Activated naive CD8-positive, alpha-beta T cell treated with anti-CD3 and anti-CD28 coated beads for 36 hours (primary cell): ENCODE data around the gene MAP4K4. TPM values are rescaled to one million over a fixed set of nuclear protein-coding genes. Genes with fewer than 3 reads are reported as not detected.

Experiments
- DNase-seq: peaks from one replicate; pipeline ENCODE4 v3.0.0; 2021
- H3K27ac Mint-ChIP-seq: one replicate; pipeline ENCODE4 v1.8.0; 2022; ENCODE audit warnings: mild to moderate bottlenecking, moderate library complexity, mixed read lengths
- H3K27me3 Mint-ChIP-seq: one replicate; pipeline ENCODE4 v1.8.0; 2022; ENCODE audit warnings: mild to moderate bottlenecking, mixed read lengths
- H3K36me3 Mint-ChIP-seq: one replicate; pipeline ENCODE4 v1.8.0; 2021; ENCODE audit warnings: mild to moderate bottlenecking, mixed read lengths
- H3K4me1 Mint-ChIP-seq: one replicate; pipeline ENCODE4 v1.8.0; 2021; ENCODE audit warnings: mixed read lengths
- H3K4me3 Mint-ChIP-seq: one replicate; pipeline ENCODE4 v1.8.0; 2022; ENCODE audit warnings: mild to moderate bottlenecking, moderate library complexity, mixed read lengths
- H3K9me3 Mint-ChIP-seq: one replicate; pipeline ENCODE4 v1.8.0; 2022; ENCODE audit warnings: mixed read lengths
- total RNA-seq, 2 experiments: library from RNA; stranded (reverse); gene quantifications; one replicate each; pipeline ENCODE4 v1.2.3, GENCODE V29; 2021

The MAP4K4 gene
- total RNA-seq, 2 experiments from 2014 or later: 34.4 to 36.5 TPM

DNA sequence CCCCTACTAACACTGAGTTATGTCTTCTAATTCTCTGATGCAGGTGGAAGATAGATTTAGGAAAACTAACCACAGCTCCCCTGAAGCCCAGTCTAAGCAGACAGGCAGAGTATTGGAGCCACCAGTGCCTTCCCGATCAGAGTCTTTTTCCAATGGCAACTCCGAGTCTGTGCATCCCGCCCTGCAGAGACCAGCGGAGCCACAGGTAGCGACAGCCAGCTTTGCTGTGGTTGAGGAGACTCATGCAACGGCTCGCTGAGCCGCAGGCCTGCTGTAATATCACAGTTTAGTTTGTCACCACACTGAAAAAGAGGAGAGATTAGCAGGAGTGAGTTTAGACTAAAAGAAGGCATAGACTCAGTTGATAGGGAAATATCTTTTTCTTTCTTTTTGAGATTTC is 163.3 kb downstream of the MAP4K4 start:
- no peaks in the 10 kb centered on the region for H3K27me3 Mint-ChIP-seq
- peaks cover 3% of the 10 kb centered on the region for H3K36me3 Mint-ChIP-seq
- no peak overlapping the region for H3K4me3 Mint-ChIP-seq
- no peaks in the 10 kb centered on the region for H3K9me3 Mint-ChIP-seq
- H3K4me1 Mint-ChIP-seq: peaks cover 2% of the 10 kb centered on the region
- H3K27ac Mint-ChIP-seq: peak overlapping the region; percentile 9
- no peak for DNase-seq

DNA sequence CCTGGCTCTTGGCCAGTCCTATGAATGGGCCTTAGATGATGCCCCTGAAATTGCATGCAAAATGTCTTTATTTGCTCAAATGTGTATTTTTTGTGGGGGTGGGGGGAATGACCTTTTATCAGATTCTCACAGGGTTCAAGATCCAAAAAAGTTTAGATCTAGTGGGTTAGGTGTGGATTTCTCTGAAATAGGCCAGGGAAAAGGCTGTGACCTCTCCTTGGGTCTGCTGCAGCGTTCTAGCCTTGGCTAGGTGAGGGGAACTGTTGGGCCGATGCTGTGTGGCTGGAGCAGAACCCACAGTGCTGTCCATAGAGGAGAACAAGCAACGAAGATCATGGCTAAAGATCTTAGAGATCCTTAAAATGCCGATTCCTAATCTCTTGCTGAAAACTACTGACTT is 163.9 kb downstream of the MAP4K4 start:
- no peaks in the 10 kb centered on the region for H3K9me3 Mint-ChIP-seq
- H3K27ac Mint-ChIP-seq: no peak overlapping the region
- no peak for DNase-seq
- no peak overlapping the region for H3K4me3 Mint-ChIP-seq
- peaks cover 2% of the 10 kb centered on the region for H3K4me1 Mint-ChIP-seq
- no peaks in the 10 kb centered on the region for H3K27me3 Mint-ChIP-seq
- peaks cover 2% of the 10 kb centered on the region for H3K36me3 Mint-ChIP-seq

DNA sequence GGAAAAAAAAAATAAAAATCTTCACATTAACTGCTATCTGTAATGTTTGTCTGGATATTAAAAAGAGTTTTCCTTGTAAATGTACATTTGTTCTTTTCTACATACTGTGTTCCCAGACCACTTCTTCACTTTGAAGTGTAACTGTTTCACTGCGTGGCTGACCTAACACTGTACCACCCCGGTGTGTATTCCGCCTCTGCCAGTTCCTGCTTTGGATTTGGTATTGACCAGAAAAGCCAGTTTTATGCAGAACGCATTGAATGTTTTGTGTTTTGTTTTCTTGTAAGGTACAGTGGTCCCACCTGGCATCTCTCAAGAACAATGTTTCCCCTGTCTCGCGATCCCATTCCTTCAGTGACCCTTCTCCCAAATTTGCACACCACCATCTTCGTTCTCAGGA is 166.0 kb downstream of the MAP4K4 start:
- Mint-ChIP-seq H3K9me3 (no peaks in the 10 kb centered on the region), H3K4me1 (no peaks in the 10 kb centered on the region), H3K27me3 (no peaks in the 10 kb centered on the region), H3K27ac (no peak overlapping the region), H3K4me3 (no peak overlapping the region), H3K36me3 (peaks cover 2% of the 10 kb centered on the region)
- DNase-seq: no peak

DNA sequence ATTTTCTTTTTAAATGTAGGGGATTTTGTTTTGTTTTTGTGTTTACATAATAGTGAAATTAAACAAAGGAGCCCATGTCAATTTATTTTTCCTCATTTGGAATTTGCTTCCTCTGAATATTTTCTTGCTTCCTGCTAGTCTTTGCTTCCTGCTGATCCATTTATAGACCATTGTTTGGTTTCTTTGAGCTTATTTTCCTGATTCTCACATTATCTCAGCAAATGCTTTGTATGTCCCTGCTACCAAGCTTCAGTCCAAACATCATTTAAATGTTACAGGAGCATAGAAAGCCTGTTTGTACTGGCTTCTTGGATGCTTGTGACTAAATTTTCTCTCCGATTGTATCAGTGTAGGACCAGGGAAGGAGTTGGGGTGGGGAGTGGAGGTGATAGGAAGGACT is 166.9 kb downstream of the MAP4K4 start:
- H3K27ac Mint-ChIP-seq: no peak overlapping the region
- no peaks in the 10 kb centered on the region for H3K27me3 Mint-ChIP-seq
- H3K36me3 Mint-ChIP-seq: peaks cover 4% of the 10 kb centered on the region
- no peak overlapping the region for H3K4me3 Mint-ChIP-seq
- no peaks in the 10 kb centered on the region for H3K4me1 Mint-ChIP-seq
- no peak for DNase-seq
- H3K9me3 Mint-ChIP-seq: no peaks in the 10 kb centered on the region

DNA sequence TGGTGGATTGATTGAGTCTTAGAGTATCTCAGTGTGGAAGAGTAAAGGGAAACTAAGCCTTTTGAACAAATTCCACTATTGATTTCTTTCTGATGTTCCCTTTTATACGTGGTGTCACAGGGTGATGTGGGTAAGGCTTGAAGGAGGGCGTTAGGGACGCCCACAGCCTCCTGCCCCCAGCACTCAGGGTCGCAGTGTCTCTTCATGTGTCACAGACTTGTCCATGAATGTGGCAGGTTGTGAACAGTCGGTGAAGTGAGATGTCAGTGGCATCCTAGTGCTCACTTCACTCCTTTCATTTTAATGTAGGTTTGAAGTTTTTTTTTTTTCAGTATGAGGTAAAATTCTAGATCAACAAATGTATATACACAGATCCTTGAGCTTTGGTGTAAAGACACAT is 171.0 kb downstream of the MAP4K4 start:
- Mint-ChIP-seq H3K36me3 (peaks cover 6% of the 10 kb centered on the region), H3K4me1 (no peaks in the 10 kb centered on the region), H3K27ac (no peak overlapping the region), H3K9me3 (no peaks in the 10 kb centered on the region), H3K4me3 (no peak overlapping the region), H3K27me3 (no peaks in the 10 kb centered on the region)
- DNase-seq: no peak

DNA sequence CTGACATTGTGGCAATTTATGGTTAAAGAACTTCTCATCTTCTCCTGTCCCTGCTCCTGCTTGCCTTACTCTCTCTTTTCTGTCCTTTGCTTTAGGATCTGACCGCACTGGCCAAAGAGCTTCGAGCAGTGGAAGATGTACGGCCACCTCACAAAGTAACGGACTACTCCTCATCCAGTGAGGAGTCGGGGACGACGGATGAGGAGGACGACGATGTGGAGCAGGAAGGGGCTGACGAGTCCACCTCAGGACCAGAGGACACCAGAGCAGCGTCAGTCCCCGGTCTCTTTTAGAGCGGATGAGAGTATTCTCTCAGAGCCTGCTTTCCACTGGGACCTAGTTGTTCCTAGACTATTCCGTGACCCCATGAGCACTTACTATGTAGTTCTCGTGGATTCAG is 172.0 kb downstream of the MAP4K4 start:
- Mint-ChIP-seq H3K27me3 (no peaks in the 10 kb centered on the region), H3K36me3 (peaks cover 6% of the 10 kb centered on the region), H3K4me3 (no peak overlapping the region)

DNA sequence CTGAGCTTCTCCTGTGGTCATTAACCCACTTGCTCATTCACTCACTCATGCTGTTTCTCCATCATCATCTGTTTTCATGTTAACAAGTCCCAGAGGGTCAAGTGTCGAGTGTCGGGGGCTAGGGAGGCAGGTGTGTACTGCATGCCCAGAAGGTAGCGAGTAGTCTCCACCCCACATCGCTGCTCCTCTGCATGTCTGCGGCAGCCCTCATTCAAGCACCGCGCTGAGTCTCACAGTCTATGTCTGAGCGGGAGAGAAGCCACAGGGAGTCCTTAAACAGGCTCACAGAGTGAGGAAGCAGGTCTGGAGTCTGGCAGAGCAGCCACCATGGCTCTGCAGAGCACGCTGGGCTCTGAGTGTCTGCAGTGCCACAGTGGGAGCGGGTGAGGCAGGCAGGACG is 172.9 kb downstream of the MAP4K4 start:
- Mint-ChIP-seq H3K4me3 (no peak overlapping the region), H3K9me3 (no peaks in the 10 kb centered on the region), H3K27ac (no peak overlapping the region), H3K4me1 (peaks cover 3% of the 10 kb centered on the region), H3K36me3 (peaks cover 6% of the 10 kb centered on the region), H3K27me3 (no peaks in the 10 kb centered on the region)
- no peak for DNase-seq

More for the DNA sequence above, 172.0 kb downstream of the MAP4K4 start:
- no peak for DNase-seq
- Mint-ChIP-seq H3K27ac (no peak overlapping the region), H3K9me3 (no peaks in the 10 kb centered on the region), H3K4me1 (peaks cover 3% of the 10 kb centered on the region)

DNA sequence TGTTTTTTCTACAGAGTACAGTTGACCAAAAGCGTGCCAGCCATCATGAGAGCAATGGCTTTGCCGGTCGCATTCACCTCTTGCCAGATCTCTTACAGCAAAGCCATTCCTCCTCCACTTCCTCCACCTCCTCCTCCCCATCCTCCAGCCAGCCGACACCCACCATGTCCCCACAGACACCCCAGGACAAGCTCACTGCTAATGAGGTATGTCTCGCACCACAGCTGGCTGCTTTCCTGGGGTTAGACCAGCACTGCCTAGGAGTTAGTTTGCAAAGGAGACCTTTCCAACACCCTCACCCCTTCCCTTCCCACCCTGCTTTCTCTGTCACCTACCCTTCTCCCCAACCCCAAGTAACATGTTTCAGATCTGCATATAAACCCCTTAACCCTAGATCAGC is 174.0 kb downstream of the MAP4K4 start:
- no peaks in the 10 kb centered on the region for H3K27me3 Mint-ChIP-seq
- H3K27ac Mint-ChIP-seq: no peak overlapping the region
- H3K36me3 Mint-ChIP-seq: peaks cover 12% of the 10 kb centered on the region
- no peak overlapping the region for H3K4me3 Mint-ChIP-seq
- H3K4me1 Mint-ChIP-seq: peaks cover 3% of the 10 kb centered on the region
- no peak for DNase-seq
- no peaks in the 10 kb centered on the region for H3K9me3 Mint-ChIP-seq

DNA sequence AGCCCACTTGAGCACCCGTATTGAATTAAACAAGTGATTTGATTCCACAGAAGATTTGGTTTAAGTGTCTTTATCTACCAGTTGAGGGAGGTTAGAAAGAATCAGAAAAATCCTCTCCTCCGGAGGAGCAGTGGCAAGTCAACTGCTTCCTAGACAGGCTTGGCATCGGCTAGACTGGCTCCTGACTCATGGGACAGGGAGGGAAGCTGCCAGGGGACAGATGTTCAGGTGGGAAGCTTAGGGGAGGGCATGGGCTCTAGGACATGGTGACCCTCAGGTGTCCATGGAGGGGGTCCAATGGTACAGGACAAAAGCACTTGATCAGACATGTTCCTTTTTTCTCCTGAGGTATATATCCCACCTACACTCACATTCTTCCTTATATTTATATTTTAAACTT is 175.0 kb downstream of the MAP4K4 start:
- DNase-seq: no peak
- Mint-ChIP-seq H3K4me1 (peaks cover 3% of the 10 kb centered on the region), H3K27me3 (no peaks in the 10 kb centered on the region), H3K36me3 (peaks cover 14% of the 10 kb centered on the region), H3K9me3 (no peaks in the 10 kb centered on the region), H3K27ac (no peak overlapping the region), H3K4me3 (no peak overlapping the region)

DNA sequence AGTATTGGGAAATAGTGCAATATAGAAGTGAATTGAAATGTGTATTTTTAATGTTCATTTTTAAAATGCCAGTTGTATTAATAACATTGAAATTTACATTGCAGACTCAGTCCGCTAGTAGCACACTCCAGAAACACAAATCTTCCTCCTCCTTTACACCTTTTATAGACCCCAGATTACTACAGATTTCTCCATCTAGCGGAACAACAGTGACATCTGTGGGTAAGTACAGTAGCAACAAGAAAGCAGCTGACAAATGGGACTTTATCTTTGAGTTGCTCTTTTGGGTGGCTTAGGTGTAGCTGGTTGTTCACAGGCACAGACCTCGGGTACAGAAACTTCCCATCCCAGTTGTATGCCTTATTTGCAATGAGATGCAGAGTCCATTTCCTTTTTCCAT is 176.0 kb downstream of the MAP4K4 start:
- no peaks in the 10 kb centered on the region for H3K27me3 Mint-ChIP-seq
- H3K27ac Mint-ChIP-seq: no peak overlapping the region
- no peak for DNase-seq
- H3K4me1 Mint-ChIP-seq: peaks cover 3% of the 10 kb centered on the region
- H3K4me3 Mint-ChIP-seq: no peak overlapping the region
- peaks cover 14% of the 10 kb centered on the region for H3K36me3 Mint-ChIP-seq
- H3K9me3 Mint-ChIP-seq: no peaks in the 10 kb centered on the region

DNA sequence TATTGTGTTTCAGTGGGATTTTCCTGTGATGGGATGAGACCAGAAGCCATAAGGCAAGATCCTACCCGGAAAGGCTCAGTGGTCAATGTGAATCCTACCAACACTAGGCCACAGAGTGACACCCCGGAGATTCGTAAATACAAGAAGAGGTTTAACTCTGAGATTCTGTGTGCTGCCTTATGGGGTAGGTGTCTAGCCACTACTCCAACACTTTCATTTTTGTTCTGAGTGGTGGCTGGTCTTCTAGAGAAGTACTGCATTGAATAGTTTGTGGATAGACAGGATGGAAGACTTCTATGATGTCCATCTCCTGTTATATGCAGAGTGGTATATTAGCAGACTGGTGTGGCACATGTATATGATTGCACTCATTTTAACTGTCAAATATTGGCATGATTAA is 176.6 kb downstream of the MAP4K4 start:
- peaks cover 3% of the 10 kb centered on the region for H3K4me1 Mint-ChIP-seq
- H3K27ac Mint-ChIP-seq: no peak overlapping the region
- no peak overlapping the region for H3K4me3 Mint-ChIP-seq
- no peaks in the 10 kb centered on the region for H3K9me3 Mint-ChIP-seq
- DNase-seq: no peak
- no peaks in the 10 kb centered on the region for H3K27me3 Mint-ChIP-seq
- H3K36me3 Mint-ChIP-seq: peaks cover 14% of the 10 kb centered on the region

DNA sequence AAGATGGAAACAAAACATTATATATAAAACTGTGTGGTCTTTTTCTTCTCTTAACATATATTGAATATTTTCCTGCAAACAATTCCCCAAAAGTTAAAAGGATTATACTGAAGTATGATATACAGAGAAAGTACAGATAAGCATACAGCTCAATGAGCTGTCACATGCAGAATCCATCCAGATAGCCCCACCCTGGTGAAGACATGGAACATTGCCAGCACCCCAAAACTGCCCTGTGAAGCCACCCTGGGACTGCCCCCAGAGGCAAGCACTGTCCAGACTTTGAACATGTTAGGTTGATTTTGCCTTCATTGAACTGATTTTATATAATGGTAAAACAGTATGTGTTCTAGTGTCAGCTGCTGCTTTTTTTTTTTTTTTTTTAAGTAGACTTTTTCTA is 182.0 kb downstream of the MAP4K4 start:
- Mint-ChIP-seq H3K27me3 (no peaks in the 10 kb centered on the region), H3K27ac (no peak overlapping the region), H3K4me3 (no peak overlapping the region), H3K9me3 (no peaks in the 10 kb centered on the region), H3K4me1 (peaks cover 4% of the 10 kb centered on the region), H3K36me3 (peaks cover 10% of the 10 kb centered on the region)
- no peak for DNase-seq

DNA sequence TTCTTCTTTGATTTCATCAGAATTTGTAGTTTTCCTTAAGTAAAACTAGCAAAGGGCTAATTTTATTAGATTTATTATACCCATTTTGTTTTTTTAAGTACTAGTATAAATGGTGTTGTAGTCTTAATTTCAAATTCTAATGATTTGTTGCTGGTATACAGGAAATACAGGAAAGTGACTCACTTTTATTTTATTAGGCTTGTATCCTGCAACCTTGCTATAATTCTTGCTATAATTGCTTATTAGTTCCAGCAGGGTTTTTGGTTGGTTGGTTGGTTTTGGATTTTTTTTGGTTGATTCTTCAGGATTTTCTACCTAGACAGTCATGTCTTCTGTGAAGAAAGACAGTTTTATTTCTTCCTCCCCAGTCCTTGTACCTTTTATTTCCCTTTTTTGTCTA is 183.6 kb downstream of the MAP4K4 start:
- peaks cover 5% of the 10 kb centered on the region for H3K36me3 Mint-ChIP-seq
- no peak overlapping the region for H3K4me3 Mint-ChIP-seq
- no peak overlapping the region for H3K27ac Mint-ChIP-seq

DNA sequence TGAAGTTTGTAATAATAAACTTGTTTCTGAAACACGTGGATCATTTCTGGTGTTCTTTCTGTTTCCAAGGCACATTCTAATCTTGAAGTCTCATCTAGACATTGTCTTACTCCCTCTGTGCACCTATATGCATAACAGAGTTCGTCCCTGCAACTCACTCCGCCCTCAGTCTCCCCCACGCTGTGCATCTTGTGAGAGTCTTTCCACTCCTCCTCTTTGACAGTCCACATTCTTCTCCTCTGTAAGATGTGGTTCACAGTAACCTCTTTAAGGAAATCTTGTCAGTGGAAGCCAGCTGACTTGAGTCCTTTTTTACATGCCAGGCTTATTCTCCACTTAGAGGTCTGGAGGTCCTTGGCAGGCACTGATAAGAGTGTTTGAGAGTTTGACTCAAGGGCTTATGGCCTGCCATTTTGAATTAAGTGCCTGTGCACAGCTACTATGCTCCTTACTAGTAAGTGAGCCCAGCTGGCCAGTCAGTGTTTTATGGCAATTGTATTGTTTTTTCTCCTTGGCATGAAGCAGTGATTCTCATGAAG is 185.3 kb downstream of the MAP4K4 start:
- peaks cover 4% of the 10 kb centered on the region for H3K4me1 Mint-ChIP-seq
- no peak overlapping the region for H3K4me3 Mint-ChIP-seq
- peaks cover 5% of the 10 kb centered on the region for H3K36me3 Mint-ChIP-seq
- no peaks in the 10 kb centered on the region for H3K9me3 Mint-ChIP-seq
- DNase-seq: no peak
- H3K27ac Mint-ChIP-seq: no peak overlapping the region
- H3K27me3 Mint-ChIP-seq: no peaks in the 10 kb centered on the region

More for the DNA sequence above, 183.6 kb downstream of the MAP4K4 start:
- peaks cover 4% of the 10 kb centered on the region for H3K4me1 Mint-ChIP-seq
- no peaks in the 10 kb centered on the region for H3K27me3 Mint-ChIP-seq
- no peak for DNase-seq
- H3K9me3 Mint-ChIP-seq: no peaks in the 10 kb centered on the region

DNA sequence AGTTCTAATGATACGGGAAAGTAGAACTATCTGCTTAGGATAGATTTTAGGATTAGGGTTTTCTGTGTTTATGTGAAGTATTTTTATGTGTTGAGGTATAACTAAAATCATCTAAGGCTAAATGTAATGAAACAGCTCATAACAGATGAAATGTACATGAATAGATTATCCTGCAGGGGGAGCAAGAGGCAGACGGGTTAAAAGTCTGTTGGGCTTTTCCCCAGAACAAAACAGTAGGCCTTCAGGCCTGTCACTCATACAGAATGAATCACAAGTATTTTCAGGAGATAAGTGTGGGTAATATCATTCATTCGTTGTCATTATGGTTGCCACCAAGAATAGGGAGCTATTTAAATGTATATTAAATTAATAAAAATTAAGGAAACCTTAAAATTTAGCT is 186.4 kb downstream of the MAP4K4 start:
- peak; percentile 4 for DNase-seq
- Mint-ChIP-seq H3K36me3 (peaks cover 7% of the 10 kb centered on the region), H3K4me1 (peaks cover 4% of the 10 kb centered on the region), H3K9me3 (no peaks in the 10 kb centered on the region), H3K27ac (no peak overlapping the region), H3K4me3 (no peak overlapping the region), H3K27me3 (no peaks in the 10 kb centered on the region)

DNA sequence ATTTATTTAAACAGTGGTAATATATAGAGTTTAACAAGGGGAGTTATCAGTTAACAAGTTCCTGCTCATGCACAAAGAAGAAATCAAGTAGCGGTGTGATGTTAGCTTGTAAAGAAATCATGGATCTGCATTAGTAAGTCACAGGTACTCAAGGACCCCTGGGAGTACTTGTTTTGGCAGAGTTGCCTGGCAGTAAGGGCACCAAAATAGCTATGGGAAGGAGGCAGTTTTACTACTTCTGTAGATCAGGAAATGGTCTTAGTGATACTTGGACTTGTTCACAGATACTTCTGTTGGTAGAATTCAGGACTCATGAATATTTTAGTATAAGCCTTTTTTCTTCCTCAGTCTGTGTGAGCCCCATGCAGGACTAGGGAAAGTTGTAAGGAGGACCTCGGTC is 186.9 kb downstream of the MAP4K4 start:
- Mint-ChIP-seq H3K4me3 (no peak overlapping the region), H3K27ac (no peak overlapping the region), H3K36me3 (peaks cover 8% of the 10 kb centered on the region)

DNA sequence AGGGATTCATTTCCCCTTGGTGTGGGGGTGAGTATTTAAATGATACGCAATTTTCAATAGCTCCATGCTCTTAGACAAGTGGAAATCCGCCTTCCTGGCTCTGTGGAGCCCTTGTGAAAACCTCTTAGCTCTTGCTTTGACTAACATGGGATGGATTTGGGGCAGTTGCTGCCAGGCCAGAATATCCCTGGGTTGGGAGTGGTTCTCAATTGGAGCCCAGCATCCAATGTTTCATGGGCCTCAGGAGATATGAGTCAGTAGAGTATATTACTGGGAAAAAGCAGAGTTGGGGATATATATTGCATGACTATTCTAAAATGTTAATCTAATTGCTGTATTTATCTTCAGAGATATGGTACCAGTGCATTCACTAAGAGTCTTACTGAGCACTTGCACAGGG is 189.8 kb downstream of the MAP4K4 start:
- no peak for DNase-seq
- Mint-ChIP-seq H3K36me3 (peaks cover 16% of the 10 kb centered on the region), H3K4me1 (peaks cover 8% of the 10 kb centered on the region), H3K27me3 (no peaks in the 10 kb centered on the region), H3K27ac (no peak overlapping the region), H3K9me3 (no peaks in the 10 kb centered on the region), H3K4me3 (no peak overlapping the region)

More for the DNA sequence above, 186.9 kb downstream of the MAP4K4 start:
- Mint-ChIP-seq H3K27me3 (no peaks in the 10 kb centered on the region), H3K4me1 (peaks cover 4% of the 10 kb centered on the region), H3K9me3 (no peaks in the 10 kb centered on the region)
- no peak for DNase-seq
